ENCODE results near the gene ABO. TPM values are rescaled to one million over a fixed set of nuclear protein-coding genes. Genes with fewer than 3 reads are reported as not detected.
A peak's percentile ranks its signal among the peaks of the same experiment; 100 is the strongest.

Gene ABO
- total and polyA plus RNA-seq, 9 of the 15 experiments (the other 6 are each of a cell fraction or from before 2014, with no cell fraction given): 5.0 to 21.9 (median 11.9) TPM

- TF ChIP-seq ZNF592 (IDR thresholded peaks at IDR 0.05) (peak; percentile 81), ZNF445 (CRISPR knock-in tag; IDR thresholded peaks at IDR 0.05; ENCODE audit: low read depth) (no peak), MAZ (CRISPR knock-in tag; conservative IDR thresholded peaks at IDR 0.05 in 1 of 2, IDR thresholded peaks at IDR 0.05 in 1 of 2) (peak in 1 of 2 experiments; percentile 75; a peak in 2 of 4 replicates), SOX6 (IDR thresholded peaks at IDR 0.05) (no peak), TEAD1 (CRISPR knock-in tag; IDR thresholded peaks at IDR 0.05) (no peak; a peak in 1 of 4 replicates), HDAC8 (tag; IDR thresholded peaks at IDR 0.05) (no peak), CUX1 (CRISPR knock-in tag; IDR thresholded peaks at IDR 0.05) (no peak), HIVEP1 (CRISPR knock-in tag; IDR thresholded peaks at IDR 0.05) (no peak), HDAC1 (IDR thresholded peaks at IDR 0.05) (no peak)
- TF ChIP-seq, protein P1, sequence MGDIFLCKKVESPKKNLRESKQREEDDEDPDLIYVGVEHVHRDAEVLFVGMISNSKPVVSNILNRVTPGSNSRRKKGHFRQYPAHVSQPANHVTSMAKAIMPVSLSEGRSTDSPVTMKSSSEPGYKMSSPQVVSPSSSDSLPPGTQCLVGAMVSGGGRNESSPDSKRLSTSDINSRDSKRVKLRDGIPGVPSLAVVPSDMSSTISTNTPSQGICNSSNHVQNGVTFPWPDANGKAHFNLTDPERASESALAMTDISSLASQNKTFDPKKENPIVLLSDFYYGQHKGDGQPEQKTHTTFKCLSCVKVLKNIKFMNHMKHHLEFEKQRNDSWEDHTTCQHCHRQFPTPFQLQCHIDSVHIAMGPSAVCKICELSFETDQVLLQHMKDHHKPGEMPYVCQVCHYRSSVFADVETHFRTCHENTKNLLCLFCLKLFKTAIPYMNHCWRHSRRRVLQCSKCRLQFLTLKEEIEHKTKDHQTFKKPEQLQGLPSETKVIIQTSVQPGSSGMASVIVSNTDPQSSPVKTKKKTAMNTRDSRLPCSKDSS (IDR thresholded peaks at IDR 0.05; ENCODE audit: low read depth, partially characterized antibody): no peak
- TF ChIP-seq, protein P2, sequence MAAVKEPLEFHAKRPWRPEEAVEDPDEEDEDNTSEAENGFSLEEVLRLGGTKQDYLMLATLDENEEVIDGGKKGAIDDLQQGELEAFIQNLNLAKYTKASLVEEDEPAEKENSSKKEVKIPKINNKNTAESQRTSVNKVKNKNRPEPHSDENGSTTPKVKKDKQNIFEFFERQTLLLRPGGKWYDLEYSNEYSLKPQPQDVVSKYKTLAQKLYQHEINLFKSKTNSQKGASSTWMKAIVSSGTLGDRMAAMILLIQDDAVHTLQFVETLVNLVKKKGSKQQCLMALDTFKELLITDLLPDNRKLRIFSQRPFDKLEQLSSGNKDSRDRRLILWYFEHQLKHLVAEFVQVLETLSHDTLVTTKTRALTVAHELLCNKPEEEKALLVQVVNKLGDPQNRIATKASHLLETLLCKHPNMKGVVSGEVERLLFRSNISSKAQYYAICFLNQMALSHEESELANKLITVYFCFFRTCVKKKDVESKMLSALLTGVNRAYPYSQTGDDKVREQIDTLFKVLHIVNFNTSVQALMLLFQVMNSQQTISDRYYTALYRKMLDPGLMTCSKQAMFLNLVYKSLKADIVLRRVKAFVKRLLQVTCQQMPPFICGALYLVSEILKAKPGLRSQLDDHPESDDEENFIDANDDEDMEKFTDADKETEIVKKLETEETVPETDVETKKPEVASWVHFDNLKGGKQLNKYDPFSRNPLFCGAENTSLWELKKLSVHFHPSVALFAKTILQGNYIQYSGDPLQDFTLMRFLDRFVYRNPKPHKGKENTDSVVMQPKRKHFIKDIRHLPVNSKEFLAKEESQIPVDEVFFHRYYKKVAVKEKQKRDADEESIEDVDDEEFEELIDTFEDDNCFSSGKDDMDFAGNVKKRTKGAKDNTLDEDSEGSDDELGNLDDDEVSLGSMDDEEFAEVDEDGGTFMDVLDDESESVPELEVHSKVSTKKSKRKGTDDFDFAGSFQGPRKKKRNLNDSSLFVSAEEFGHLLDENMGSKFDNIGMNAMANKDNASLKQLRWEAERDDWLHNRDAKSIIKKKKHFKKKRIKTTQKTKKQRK (IDR thresholded peaks at IDR 0.05; ENCODE audit: borderline replicate concordance, low read depth, low read length): no peak
Measured at GRCh38 chr9:133275105-133276000, at the start of gene ABO (continued).

All from K562 (cell line).